Brain microvascular endothelial cell (primary cell): ENCODE data around the gene LRRC26.

Experiments used
- DNase-seq: peaks from one replicate; pipeline ENCODE4 v3.0.0-alpha.2; 2020
- H3K27ac ChIP-seq: fragments of 250-450 bp; sonication (Bioruptor Pico); 2 replicates; pipeline ENCODE4 v1.5.1; 2020; ENCODE audit warnings: mild to moderate bottlenecking, moderate library complexity
- H3K27me3 ChIP-seq: fragments of 250-450 bp; sonication (Bioruptor Pico); replicated peaks from 2 replicates; pipeline ENCODE4 v1.5.1; 2020; ENCODE audit warnings: mild to moderate bottlenecking
- H3K36me3 ChIP-seq: fragments of 250-450 bp; sonication (Bioruptor Pico); replicated peaks from 2 replicates; pipeline ENCODE4 v1.5.1; 2020; ENCODE audit warnings: mild to moderate bottlenecking
- H3K4me3 ChIP-seq: 2 replicates; pipeline ENCODE4 v1.5.1; 2011; ENCODE audit warnings: low read depth, mild to moderate bottlenecking, control low read depth, low read length, moderate library complexity
- in situ Hi-C: cut with HindIII; loops from 2 replicates; pipeline ENCODE4 v1.10.0; 2017; ENCODE audit warnings: low sequenced_read_pairs, low pct_ligation_motif_present
- TF ChIP-seq, protein P1 (sequence below): IDR thresholded peaks from 2 replicates; pipeline ENCODE4 v1.5.1; 2011; ENCODE audit warnings: low read depth, mild to moderate bottlenecking, moderate library complexity, low read length, control low read depth, inconsistent platforms; ENCODE audit errors: missing control alignments

LRRC26 gene

DNA sequence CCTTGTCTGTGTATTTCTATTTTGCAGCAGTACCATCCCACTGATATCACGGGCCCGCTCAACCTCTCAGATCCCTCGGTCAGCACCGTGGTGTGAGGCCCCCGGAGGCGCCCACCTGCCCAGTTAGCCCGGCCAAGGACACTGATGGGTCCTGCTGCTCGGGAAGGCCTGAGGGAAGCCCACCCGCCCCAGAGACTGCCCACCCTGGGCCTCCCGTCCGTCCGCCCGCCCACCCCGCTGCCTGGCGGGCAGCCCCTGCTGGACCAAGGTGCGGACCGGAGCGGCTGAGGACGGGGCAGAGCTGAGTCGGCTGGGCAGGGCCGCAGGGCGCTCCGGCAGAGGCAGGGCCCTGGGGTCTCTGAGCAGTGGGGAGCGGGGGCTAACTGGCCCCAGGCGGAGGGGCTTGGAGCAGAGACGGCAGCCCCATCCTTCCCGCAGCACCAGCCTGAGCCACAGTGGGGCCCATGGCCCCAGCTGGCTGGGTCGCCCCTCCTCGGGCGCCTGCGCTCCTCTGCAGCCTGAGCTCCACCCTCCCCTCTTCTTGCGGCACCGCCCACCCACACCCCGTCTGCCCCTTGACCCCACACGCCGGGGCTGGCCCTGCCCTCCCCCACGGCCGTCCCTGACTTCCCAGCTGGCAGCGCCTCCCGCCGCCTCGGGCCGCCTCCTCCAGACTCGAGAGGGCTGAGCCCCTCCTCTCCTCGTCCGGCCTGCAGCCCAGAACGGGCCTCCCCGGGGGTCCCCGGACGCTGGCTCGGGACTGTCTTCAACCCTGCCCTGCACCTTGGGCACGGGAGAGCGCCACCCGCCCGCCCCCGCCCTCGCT, 1.9 kb downstream of the LRRC26 start:
- H3K4me3 ChIP-seq: no peak overlapping the region
- in situ Hi-C loops: no loop called here
- TF ChIP-seq, protein P1, sequence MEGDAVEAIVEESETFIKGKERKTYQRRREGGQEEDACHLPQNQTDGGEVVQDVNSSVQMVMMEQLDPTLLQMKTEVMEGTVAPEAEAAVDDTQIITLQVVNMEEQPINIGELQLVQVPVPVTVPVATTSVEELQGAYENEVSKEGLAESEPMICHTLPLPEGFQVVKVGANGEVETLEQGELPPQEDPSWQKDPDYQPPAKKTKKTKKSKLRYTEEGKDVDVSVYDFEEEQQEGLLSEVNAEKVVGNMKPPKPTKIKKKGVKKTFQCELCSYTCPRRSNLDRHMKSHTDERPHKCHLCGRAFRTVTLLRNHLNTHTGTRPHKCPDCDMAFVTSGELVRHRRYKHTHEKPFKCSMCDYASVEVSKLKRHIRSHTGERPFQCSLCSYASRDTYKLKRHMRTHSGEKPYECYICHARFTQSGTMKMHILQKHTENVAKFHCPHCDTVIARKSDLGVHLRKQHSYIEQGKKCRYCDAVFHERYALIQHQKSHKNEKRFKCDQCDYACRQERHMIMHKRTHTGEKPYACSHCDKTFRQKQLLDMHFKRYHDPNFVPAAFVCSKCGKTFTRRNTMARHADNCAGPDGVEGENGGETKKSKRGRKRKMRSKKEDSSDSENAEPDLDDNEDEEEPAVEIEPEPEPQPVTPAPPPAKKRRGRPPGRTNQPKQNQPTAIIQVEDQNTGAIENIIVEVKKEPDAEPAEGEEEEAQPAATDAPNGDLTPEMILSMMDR: no peak
- no peak overlapping the region for H3K27ac ChIP-seq
- H3K27me3 ChIP-seq: peaks cover 81% of the 10 kb centered on the region
- DNase-seq: no peak
- H3K36me3 ChIP-seq: no peaks in the 10 kb centered on the region

DNA sequence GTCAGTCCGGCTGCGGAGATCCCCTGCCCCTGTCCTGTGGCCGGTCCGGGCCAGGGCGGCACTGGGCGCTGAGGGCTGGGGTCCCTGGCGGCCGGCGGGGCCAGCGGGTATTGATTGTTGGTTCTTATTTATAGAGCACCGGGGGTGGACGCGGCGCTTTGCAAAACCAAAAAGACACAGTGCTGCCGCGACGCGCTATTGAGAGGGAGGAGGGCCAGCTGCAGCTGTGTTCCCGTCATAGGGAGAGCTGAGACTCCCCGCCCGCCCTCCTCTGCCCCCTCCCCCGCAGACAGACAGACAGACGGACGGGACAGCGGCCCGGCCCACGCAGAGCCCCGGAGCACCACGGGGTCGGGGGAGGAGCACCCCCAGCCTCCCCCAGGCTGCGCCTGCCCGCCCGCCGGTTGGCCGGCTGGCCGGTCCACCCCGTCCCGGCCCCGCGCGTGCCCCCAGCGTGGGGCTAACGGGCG, 2.5 kb downstream of the LRRC26 start:
- TF ChIP-seq, protein P1: no peak
- DNase-seq: no peak
- Histone ChIP-seq H3K4me3 (no peak overlapping the region), H3K27me3 (peaks cover 88% of the 10 kb centered on the region), H3K36me3 (no peaks in the 10 kb centered on the region), H3K27ac (no peak overlapping the region)
- in situ Hi-C loops: no loop called here

DNA sequence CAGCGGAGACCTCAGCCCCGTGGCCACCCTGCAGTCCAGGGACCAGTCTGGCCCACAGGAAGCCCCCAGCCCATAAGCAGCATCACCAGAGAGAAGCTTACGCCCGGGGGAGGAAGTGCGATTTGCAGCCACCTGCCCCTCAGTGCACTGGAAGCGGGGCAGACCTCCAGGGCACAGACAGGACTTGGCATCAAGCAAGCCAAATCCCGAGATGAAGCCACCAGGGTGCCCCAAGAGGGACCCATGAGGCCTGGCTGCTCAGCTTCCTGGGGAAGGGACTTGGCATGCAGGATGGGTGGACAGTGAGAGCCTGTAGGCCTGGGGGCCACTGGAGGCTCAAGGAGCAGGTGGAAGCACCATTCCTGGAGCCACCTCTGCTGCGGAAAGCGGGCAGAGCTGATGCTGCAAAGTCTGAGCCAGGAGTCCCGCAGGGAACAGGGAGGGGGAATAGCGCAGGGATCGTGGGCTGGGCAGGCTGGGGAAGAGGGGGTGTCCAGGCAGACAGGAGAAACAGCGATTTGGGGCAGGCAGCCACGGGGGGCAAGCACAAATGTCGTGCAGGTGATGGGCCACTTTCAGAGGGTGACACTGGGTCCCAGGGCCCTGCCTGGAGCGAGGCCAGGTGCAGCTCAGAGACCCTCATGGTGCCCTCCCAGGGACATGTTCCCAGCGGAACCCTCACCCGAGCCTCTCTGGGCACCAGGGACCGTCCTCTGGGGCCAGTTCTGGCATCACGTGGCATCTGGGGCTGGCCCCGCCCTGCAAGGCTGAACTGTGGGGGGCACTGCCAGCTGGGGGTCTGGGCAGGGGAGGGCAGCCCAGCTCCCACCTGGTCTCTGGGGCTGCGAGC, 3.2 kb downstream of the LRRC26 start:
- TF ChIP-seq, protein P1: no peak
- peaks cover 91% of the 10 kb centered on the region for H3K27me3 ChIP-seq
- no peak overlapping the region for H3K4me3 ChIP-seq

DNA sequence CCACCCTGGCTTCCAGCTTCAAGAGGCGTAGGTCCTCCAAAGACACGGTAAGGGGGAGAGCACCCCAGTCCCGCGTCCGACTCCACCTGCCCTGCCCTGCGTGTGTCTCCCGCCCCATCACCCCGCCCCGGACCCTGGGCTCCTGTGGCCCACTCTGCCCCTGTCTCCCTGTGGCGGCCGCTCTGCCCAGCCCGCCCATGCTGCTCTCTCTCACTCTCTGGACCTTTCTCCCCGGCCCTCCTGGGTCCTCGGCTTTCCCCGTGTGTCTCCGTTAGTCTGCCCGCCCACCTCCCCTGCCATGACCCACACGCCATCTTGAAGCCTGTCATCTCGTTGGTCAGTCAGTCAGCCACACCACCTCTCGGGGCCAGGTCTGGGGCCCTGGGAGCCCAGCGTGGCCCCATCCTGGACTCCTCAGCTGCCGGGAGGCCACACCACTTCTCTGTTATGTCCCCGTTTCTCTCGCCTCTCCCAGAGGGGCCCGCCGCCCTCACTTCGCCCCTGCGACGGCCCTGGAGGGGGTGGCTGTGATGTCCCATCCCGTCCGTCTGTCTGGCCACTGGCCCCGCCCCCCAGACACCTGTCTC, 4.5 kb downstream of the LRRC26 start:
- H3K36me3 ChIP-seq: no peaks in the 10 kb centered on the region
- H3K27ac ChIP-seq: no peak overlapping the region
- H3K4me3 ChIP-seq: no peak overlapping the region
- TF ChIP-seq, protein P1: no peak
- peaks cover 87% of the 10 kb centered on the region for H3K27me3 ChIP-seq
- no peak for DNase-seq
- in situ Hi-C loops: no loop called here

More for the DNA sequence above, 3.2 kb downstream of the LRRC26 start:
- Histone ChIP-seq H3K27ac (no peak overlapping the region), H3K36me3 (no peaks in the 10 kb centered on the region)
- in situ Hi-C loops: no loop called here
- DNase-seq: no peak

DNA sequence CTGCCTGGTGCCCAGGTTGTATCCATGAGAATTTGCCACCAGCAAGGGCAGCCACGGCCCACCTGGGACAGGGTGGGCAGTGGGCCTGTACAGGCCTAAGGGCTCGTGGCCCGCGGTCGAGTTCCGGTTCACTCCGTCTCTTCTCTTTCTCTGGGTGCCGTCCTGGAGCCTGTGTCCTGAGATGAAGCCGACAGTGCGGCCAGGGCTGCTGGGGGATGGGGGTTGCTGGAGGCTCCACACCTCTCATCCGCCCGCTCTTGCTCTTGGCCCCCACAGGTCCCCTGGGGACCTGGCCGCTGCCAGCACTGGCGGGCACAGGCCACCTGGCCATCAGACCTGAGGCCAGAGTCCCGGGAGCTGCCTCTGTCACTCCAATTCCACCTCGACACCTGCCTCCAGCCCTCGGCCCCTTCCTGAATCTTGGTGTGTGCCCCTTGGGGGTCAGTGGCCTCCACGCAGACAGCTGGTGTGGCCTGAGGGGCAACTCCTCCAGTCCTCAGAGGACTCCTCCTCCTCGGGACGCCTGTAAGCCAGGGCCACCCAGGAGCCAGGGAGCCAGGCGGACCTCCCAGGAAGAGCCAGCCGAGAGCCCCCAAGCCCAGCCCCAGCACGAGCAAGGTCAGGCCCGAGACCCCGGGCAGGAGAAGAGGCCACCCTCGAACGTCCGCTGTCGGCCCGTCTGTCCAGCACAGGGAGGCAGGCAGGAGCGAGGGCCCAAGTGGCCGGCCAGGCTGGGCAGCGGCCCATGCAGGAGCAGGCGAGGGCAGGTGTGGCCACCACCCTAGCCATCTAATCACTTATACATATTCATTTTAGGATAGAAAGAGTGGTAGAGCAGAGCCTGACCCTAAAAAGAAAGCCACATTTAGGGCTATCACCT, 5.2 kb downstream of the LRRC26 start:
- Histone ChIP-seq H3K36me3 (no peaks in the 10 kb centered on the region), H3K4me3 (no peak overlapping the region), H3K27me3 (peaks cover 84% of the 10 kb centered on the region), H3K27ac (no peak overlapping the region)
- TF ChIP-seq, protein P1: no peak
- no peak for DNase-seq
- in situ Hi-C loops: no loop called here
